ENCODE data around the gene PON3. TPM values are rescaled to one million over a fixed set of nuclear protein-coding genes. Genes with fewer than 3 reads are reported as not detected.

Gene PON3
- total RNA-seq, 5 donors from 2014 or later (not counting 1 experiment from before 2014, with no cell fraction given) = 0.28 to 0.41 TPM; not detected in 3

DNA sequence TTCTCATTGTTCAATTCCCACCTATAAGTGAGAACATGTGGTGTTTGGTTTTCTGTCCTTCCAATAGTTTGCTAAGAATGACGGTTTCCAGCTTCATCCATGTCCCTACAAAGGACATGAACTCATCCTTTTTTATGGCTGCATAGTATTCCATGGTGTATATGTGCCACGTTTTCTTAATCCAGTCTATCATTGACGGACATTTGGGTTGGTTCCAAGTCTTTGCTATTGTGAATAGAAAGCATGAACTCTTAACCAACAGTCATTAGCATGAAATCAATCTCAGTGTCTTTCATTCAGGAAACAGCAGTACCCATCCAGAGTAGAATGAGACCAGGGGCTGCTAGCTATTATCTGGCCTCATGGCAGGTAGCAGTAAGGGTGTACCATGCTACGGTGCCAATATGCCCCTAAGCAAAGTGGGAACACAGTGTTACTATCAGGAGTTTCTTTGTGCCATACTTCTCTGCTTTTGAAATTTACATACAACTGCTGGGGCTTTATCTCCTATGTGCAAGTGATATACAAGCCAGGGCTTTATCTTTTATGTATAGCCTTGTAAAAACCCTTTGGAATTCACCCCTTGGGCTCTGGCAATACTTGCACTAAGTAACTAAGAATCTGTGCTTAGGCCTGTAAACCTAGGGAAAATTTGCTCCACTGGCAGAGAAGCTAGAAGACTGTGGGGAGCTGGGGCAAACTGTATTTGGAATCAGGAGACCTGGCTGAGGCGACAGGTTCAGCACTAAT, 33.2 kb upstream of the PON3 start:
- 100% methylated on average over 1 of the region's 5 CpGs for WGBS (ENCODE audit: insufficient coverage)
- DNase-seq (no peak), ATAC-seq (replicated peaks in 1 of 4) (no peak)
- CTCF ChIA-PET = interaction anchor here in 1 of 2 donors (0.6 kb wide), 1 partner anchor 75 kb away, joined by 3 read pairs; no protein-coding TSS in a partner anchor
- no peak overlapping the region for H3K4me3 Mint-ChIP-seq
- no peaks in the 10 kb centered on the region for H3K36me3 ChIP-seq (ENCODE audit: control insufficient read depth in 2 of 2, extremely low read depth in 1 of 2, insufficient read depth in 1 of 2, low read length in 1 of 2)
- H3K4me1 Mint-ChIP-seq = peaks cover 9 to 10% (median 10%) of the 10 kb centered on the region in 3 donors
- H3K27ac ChIP-seq (ENCODE audit: low read length) = no peak overlapping the region
- H3K27ac Mint-ChIP-seq = no peak overlapping the region
- no peaks in the 10 kb centered on the region for H3K9me3 Mint-ChIP-seq
- no peaks in the 10 kb centered on the region for H3K9me3 ChIP-seq
- no peaks in the 10 kb centered on the region for H3K27me3 ChIP-seq (replicated peaks in 1 of 2; ENCODE audit: control insufficient read depth in 2 of 2, extremely low read depth in 1 of 2, insufficient read depth in 2 of 2, low read length in 1 of 2)
- peaks cover 3% of the 10 kb centered on the region for H3K36me3 Mint-ChIP-seq
- H3K27me3 Mint-ChIP-seq = peaks cover 0 to 2% of the 10 kb centered on the region in 2 donors
- H3K4me1 ChIP-seq (ENCODE audit: control insufficient read depth in 1 of 2, extremely low read depth in 1 of 2, insufficient read depth in 2 of 2, low read length in 2 of 2) = peaks cover 0 to 5% of the 10 kb centered on the region in 2 experiments
- H3K4me3 ChIP-seq (ENCODE audit: control insufficient read depth in 1 of 2, extremely low read depth in 1 of 2, low read length in 1 of 2) = no peak overlapping the region
- POLR2A ChIA-PET = interaction anchor here in 1 of 2 donors (0.7 kb wide), 1 partner anchor 9 kb away, joined by 4 read pairs; no protein-coding TSS in a partner anchor

DNA sequence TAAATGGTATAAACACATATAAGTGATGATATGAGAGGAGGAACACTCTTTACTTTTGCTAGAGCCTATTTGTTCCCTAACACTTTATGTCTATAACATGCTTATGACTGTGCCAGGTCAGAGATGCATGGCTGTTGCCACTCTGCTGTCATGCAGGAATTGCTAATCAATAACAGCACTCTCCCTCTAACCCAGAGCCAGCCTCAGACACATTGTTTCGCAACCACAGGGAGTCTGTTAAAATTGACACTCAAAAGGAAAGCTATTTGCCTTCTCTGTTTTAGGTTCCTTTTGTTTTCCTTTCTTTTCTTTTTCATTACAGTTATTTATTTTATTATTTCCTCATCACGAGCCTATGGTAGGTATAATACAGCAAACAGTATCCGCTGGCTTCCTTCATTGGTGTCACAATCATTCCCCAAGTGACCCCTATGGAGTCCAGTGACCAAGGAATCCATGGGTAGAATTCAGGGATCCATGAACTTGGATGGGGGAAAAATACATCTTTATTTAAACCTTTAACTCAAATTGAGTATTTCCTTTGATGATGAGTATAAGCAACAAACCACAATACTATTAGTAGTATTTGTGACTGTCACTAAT, 31.8 kb upstream of the PON3 start:
- CTCF ChIA-PET = interaction anchor here in 1 of 2 donors (0.6 kb wide), 1 partner anchor 1476 kb away, joined by 4 read pairs; no protein-coding TSS in a partner anchor
- peaks cover 3% of the 10 kb centered on the region for H3K36me3 Mint-ChIP-seq
- no peaks in the 10 kb centered on the region for H3K27me3 Mint-ChIP-seq
- DNase-seq (no peak), ATAC-seq (replicated peaks in 1 of 4) (no peak)
- Histone ChIP-seq H3K4me3 (ENCODE audit: control insufficient read depth in 1 of 2, extremely low read depth in 1 of 2, low read length in 1 of 2) (no peak overlapping the region), H3K36me3 (ENCODE audit: control insufficient read depth in 2 of 2, extremely low read depth in 1 of 2, insufficient read depth in 1 of 2, low read length in 1 of 2) (no peaks in the 10 kb centered on the region), H3K9me3 (no peaks in the 10 kb centered on the region), H3K27me3 (replicated peaks in 1 of 2; ENCODE audit: control insufficient read depth in 2 of 2, extremely low read depth in 1 of 2, insufficient read depth in 2 of 2, low read length in 1 of 2) (no peaks in the 10 kb centered on the region), H3K4me1 (ENCODE audit: control insufficient read depth in 1 of 2, extremely low read depth in 1 of 2, insufficient read depth in 2 of 2, low read length in 2 of 2) (no peaks in the 10 kb centered on the region), H3K27ac (ENCODE audit: low read length) (no peak overlapping the region)
- H3K27ac Mint-ChIP-seq = no peak overlapping the region
- POLR2A ChIA-PET = no interaction called here
- no peaks in the 10 kb centered on the region for H3K4me1 Mint-ChIP-seq
- H3K4me3 Mint-ChIP-seq = no peak overlapping the region
- peaks cover 0 to 3% (median 0%) of the 10 kb centered on the region in 3 donors for H3K9me3 Mint-ChIP-seq
- no CpG with 5 or more reads among the region's 3 CpGs for WGBS (ENCODE audit: insufficient coverage)

DNA sequence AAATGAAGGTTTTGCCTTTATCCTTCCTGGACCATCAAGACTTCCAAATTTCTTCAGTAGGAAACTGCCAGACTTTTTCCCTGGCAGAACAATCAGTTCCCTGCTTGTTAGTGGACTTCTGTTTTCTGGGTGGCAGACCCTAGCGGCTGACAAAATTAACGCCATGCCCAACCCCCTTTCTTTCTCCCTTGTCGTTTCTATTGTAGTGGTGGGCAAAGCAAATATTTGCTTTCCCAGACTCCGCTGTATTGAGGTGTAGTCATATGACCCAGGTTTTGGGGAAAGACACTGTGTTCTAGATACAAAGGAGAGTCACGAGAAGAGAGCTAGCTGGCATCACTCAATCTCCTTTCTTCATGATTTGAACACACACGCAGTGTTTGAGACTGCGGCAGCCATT, 31.0 kb upstream of the PON3 start:
- Mint-ChIP-seq H3K27me3 (no peaks in the 10 kb centered on the region), H3K36me3 (peaks cover 3% of the 10 kb centered on the region)
- CTCF ChIA-PET = interaction anchor here (0.6 kb wide), 2 partner anchors 988 to 1477 kb away, joined by 3 to 4 read pairs; no protein-coding TSS in a partner anchor

DNA sequence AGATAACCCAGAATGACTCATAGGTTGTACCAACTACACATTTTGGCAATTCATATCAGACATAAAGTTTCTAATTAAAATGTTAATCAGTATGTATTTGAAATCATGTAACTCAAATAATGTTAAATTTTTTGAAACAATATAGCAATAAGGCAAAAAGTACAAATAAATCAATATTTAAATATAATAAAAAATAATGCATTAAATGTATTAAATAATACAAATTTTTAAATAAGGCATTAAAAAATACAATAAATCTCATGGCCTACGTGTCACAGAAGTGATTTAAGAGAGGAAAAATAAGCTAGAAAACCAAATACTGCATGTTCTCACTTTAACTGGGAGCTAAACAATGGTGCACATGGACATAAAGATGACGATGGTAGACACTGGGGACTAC, 29.5 kb upstream of the PON3 start:
- H3K4me3 ChIP-seq (ENCODE audit: control insufficient read depth in 1 of 2, extremely low read depth in 1 of 2, low read length in 1 of 2) = no peak overlapping the region
- no peak overlapping the region for H3K27ac ChIP-seq (ENCODE audit: low read length)
- H3K4me3 Mint-ChIP-seq = no peak overlapping the region
- H3K27ac Mint-ChIP-seq = no peak overlapping the region
- H3K27me3 ChIP-seq (replicated peaks in 1 of 2; ENCODE audit: control insufficient read depth in 2 of 2, extremely low read depth in 1 of 2, insufficient read depth in 2 of 2, low read length in 1 of 2) = no peaks in the 10 kb centered on the region
- H3K36me3 ChIP-seq (ENCODE audit: control insufficient read depth in 2 of 2, extremely low read depth in 1 of 2, insufficient read depth in 1 of 2, low read length in 1 of 2) = no peaks in the 10 kb centered on the region
- H3K9me3 ChIP-seq = no peaks in the 10 kb centered on the region
- peaks cover 3% of the 10 kb centered on the region for H3K36me3 Mint-ChIP-seq
- no peaks in the 10 kb centered on the region for H3K4me1 ChIP-seq (ENCODE audit: control insufficient read depth in 1 of 2, extremely low read depth in 1 of 2, insufficient read depth in 2 of 2, low read length in 2 of 2)
- no peaks in the 10 kb centered on the region for H3K27me3 Mint-ChIP-seq
- H3K9me3 Mint-ChIP-seq = peaks cover 0 to 3% (median 0%) of the 10 kb centered on the region in 3 donors
- ATAC-seq (replicated peaks in 1 of 4) (no peak), DNase-seq (no peak)
- POLR2A ChIA-PET = interaction anchor here in 1 of 2 donors (0.6 kb wide), 1 partner anchor 11 kb away, joined by 3 read pairs; no protein-coding TSS in a partner anchor
- CTCF ChIA-PET = interaction anchor here in 1 of 2 donors (0.6 kb wide), 1 partner anchor 133 kb away, joined by 3 read pairs; no protein-coding TSS in a partner anchor
- no CpG with 5 or more reads among the region's 2 CpGs for WGBS (ENCODE audit: insufficient coverage)
- H3K4me1 Mint-ChIP-seq = no peaks in the 10 kb centered on the region

More for the DNA sequence above, 31.0 kb upstream of the PON3 start:
- Histone ChIP-seq H3K4me1 (ENCODE audit: control insufficient read depth in 1 of 2, extremely low read depth in 1 of 2, insufficient read depth in 2 of 2, low read length in 2 of 2) (no peaks in the 10 kb centered on the region), H3K4me3 (ENCODE audit: control insufficient read depth in 1 of 2, extremely low read depth in 1 of 2, low read length in 1 of 2) (no peak overlapping the region), H3K27ac (ENCODE audit: low read length) (no peak overlapping the region), H3K9me3 (no peaks in the 10 kb centered on the region), H3K36me3 (ENCODE audit: control insufficient read depth in 2 of 2, extremely low read depth in 1 of 2, insufficient read depth in 1 of 2, low read length in 1 of 2) (no peaks in the 10 kb centered on the region), H3K27me3 (replicated peaks in 1 of 2; ENCODE audit: control insufficient read depth in 2 of 2, extremely low read depth in 1 of 2, insufficient read depth in 2 of 2, low read length in 1 of 2) (no peaks in the 10 kb centered on the region)
- DNase-seq (no peak), ATAC-seq (replicated peaks in 1 of 4) (no peak)
- WGBS (ENCODE audit: insufficient coverage) = no CpG with 5 or more reads among the region's 7 CpGs
- no peaks in the 10 kb centered on the region for H3K4me1 Mint-ChIP-seq
- POLR2A ChIA-PET = no interaction called here
- H3K27ac Mint-ChIP-seq = no peak overlapping the region
- no peak overlapping the region for H3K4me3 Mint-ChIP-seq
- H3K9me3 Mint-ChIP-seq = peaks cover 0 to 3% (median 0%) of the 10 kb centered on the region in 3 donors

DNA sequence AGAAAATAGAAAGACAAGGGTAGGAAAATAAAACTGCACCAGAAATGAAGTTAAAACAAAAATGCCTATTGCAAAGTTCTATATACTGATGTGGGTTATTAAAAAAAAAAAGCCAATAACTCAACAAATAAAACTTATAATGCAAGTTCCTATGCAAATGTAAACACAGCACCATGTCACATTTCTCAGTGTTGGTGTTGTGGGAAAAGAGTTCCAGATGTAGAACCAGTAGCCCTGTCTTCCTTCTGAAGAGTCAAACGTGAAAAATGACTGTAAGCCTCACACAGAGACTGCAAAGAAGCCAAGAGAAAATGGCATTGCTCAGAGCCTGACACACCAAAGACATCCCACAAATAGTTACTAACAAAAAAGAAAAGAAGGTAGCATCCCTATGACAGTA, 28.5 kb upstream of the PON3 start:
- no peak overlapping the region for H3K4me3 Mint-ChIP-seq
- POLR2A ChIA-PET = no interaction called here
- peaks cover 0 to 3% (median 0%) of the 10 kb centered on the region in 3 donors for H3K9me3 Mint-ChIP-seq
- CTCF ChIA-PET = no interaction called here
- no peak overlapping the region for H3K4me3 ChIP-seq (ENCODE audit: control insufficient read depth in 1 of 2, extremely low read depth in 1 of 2, low read length in 1 of 2)
- no peaks in the 10 kb centered on the region for H3K4me1 ChIP-seq (ENCODE audit: control insufficient read depth in 1 of 2, extremely low read depth in 1 of 2, insufficient read depth in 2 of 2, low read length in 2 of 2)
- H3K36me3 ChIP-seq (ENCODE audit: control insufficient read depth in 2 of 2, extremely low read depth in 1 of 2, insufficient read depth in 1 of 2, low read length in 1 of 2) = no peaks in the 10 kb centered on the region
- no peak for DNase-seq
- no peaks in the 10 kb centered on the region for H3K9me3 ChIP-seq
- peaks cover 3% of the 10 kb centered on the region for H3K36me3 Mint-ChIP-seq
- no peak overlapping the region for H3K27ac Mint-ChIP-seq
- no peak for ATAC-seq (replicated peaks in 1 of 4)
- no peak overlapping the region for H3K27ac ChIP-seq (ENCODE audit: low read length)
- no peaks in the 10 kb centered on the region for H3K27me3 ChIP-seq (replicated peaks in 1 of 2; ENCODE audit: control insufficient read depth in 2 of 2, extremely low read depth in 1 of 2, insufficient read depth in 2 of 2, low read length in 1 of 2)
- no peaks in the 10 kb centered on the region for H3K4me1 Mint-ChIP-seq
- no CpG with 5 or more reads among the region's 1 CpG for WGBS (ENCODE audit: insufficient coverage)
- H3K27me3 Mint-ChIP-seq = no peaks in the 10 kb centered on the region

DNA sequence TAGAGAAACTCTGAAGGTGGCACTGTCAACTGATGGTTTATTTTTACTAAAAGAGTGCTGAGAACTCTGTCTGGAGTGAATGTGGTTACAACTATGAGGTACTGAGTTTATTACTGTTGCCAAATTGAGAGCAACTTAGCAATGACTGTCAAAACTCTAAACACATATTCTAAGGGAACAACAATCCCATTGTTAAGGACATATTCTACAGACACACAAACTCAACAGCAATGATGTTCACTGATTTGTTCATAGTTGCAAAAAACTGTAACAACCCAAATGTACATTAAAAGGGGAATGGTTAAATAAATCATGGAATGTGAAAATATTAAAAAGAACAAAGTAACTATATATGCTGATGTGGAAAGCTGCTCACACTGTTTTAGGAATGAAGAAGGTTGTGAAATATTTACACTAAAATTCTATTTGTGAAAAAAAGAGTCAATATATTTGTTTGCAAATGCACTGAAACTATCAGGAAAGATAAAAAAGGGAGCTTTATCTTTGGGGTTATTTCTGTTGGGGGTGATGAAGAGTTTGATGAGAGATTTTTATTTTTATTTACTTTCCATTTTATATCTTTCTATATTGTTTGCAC, 25.8 kb upstream of the PON3 start:
- Mint-ChIP-seq H3K9me3 (peaks cover 0 to 3% (median 0%) of the 10 kb centered on the region in 3 donors), H3K36me3 (no peaks in the 10 kb centered on the region), H3K27me3 (no peaks in the 10 kb centered on the region), H3K4me1 (no peaks in the 10 kb centered on the region), H3K27ac (no peak overlapping the region), H3K4me3 (no peak overlapping the region)
- DNase-seq (no peak), ATAC-seq (replicated peaks in 1 of 4) (no peak)
- Histone ChIP-seq H3K9me3 (no peaks in the 10 kb centered on the region), H3K27me3 (replicated peaks in 1 of 2; ENCODE audit: control insufficient read depth in 2 of 2, extremely low read depth in 1 of 2, insufficient read depth in 2 of 2, low read length in 1 of 2) (no peaks in the 10 kb centered on the region), H3K4me1 (ENCODE audit: control insufficient read depth in 1 of 2, extremely low read depth in 1 of 2, insufficient read depth in 2 of 2, low read length in 2 of 2) (no peaks in the 10 kb centered on the region), H3K4me3 (ENCODE audit: control insufficient read depth in 1 of 2, extremely low read depth in 1 of 2, low read length in 1 of 2) (no peak overlapping the region), H3K36me3 (ENCODE audit: control insufficient read depth in 2 of 2, extremely low read depth in 1 of 2, insufficient read depth in 1 of 2, low read length in 1 of 2) (no peaks in the 10 kb centered on the region), H3K27ac (ENCODE audit: low read length) (no peak overlapping the region)
- ChIA-PET POLR2A (no interaction called here), CTCF (no interaction called here)

All from T-cell (primary cell).